Activated CD8-positive, alpha-beta T cell treated with anti-CD3 and anti-CD28 coated beads for 36 hours (primary cell): ENCODE results near the gene LGR4. TPM values are rescaled to one million over a fixed set of nuclear protein-coding genes. Genes with fewer than 3 reads are reported as not detected.
"Not testable (repeated sequence)": the region's sequence is repeated elsewhere in the genome, so short reads cannot be mapped to it uniquely, and the experiment has no call there.

ENCODE experiments used
- ATAC-seq: fragments of 200-7000 bp; cut with Tn5 transposase; one replicate; pipeline ENCODE4 v1.10.0; 2021; ENCODE audit warnings: mild to moderate bottlenecking, moderate library complexity
- CTCF ChIA-PET: fragments of 350-600 bp; sonication (Branson Sonifier 250); formaldehyde crosslinking; loops from one replicate; lab custom pipeline; 2021; ENCODE audit warnings: antibody characterized with exemption; lab: Charles Lee
- POLR2A ChIA-PET: fragments of 350-600 bp; sonication (Branson Sonifier 250); formaldehyde crosslinking; loops from one replicate; lab custom pipeline; 2021; ENCODE audit warnings: antibody characterized with exemption; lab: Charles Lee
- DNase-seq: peaks from one replicate; pipeline ENCODE4 v3.0.0-alpha.2; 2020
- H3K27ac Mint-ChIP-seq: one replicate; pipeline ENCODE4 v1.8.0; 2021; ENCODE audit warnings: mild to moderate bottlenecking, mixed read lengths
- H3K27me3 Mint-ChIP-seq: one replicate; pipeline ENCODE4 v1.8.0; 2021; ENCODE audit warnings: mixed read lengths
- H3K36me3 Mint-ChIP-seq: one replicate; pipeline ENCODE4 v1.8.0; 2021; ENCODE audit warnings: low read depth, mixed read lengths
- H3K4me1 Mint-ChIP-seq: one replicate; pipeline ENCODE4 v1.8.0; 2021; ENCODE audit warnings: low read depth, mixed read lengths
- H3K4me3 Mint-ChIP-seq: one replicate; pipeline ENCODE4 v1.8.0; 2021; ENCODE audit warnings: mild to moderate bottlenecking, moderate library complexity, mixed read lengths
- H3K9me3 Mint-ChIP-seq: one replicate; pipeline ENCODE4 v1.8.0; 2021; ENCODE audit warnings: mixed read lengths
- CTCF ChIP-seq: fragments of 200-600 bp; IDR thresholded peaks from one replicate; pipeline ENCODE4 v1.8.0; 2022; ENCODE audit warnings: antibody characterized with exemption, mild to moderate bottlenecking
- intact Hi-C: fragments of 100-400 bp; cut with micrococcal nuclease; formaldehyde crosslinking; loops from one replicate; pipeline ENCODE4 v1.10.0; 2022
- total RNA-seq, 2 experiments: library from RNA; stranded (reverse); gene quantifications; one replicate each; pipeline ENCODE4 v1.2.3, GENCODE V29; 2021

LGR4 gene
- under 1 TPM in 1 of 2 experiments, not detected in 1; 0.09 TPM for total RNA-seq

GRCh38 chr11:27472398-27473016 lies at the start of gene LGR4:
LGR4 (minus strand) TSS chr11:27472790; CDS start chr11:27472302, 488 bp downstream.
- TF ChIP-seq CTCF = no peak
- no peak within 1 kb of the TSS for H3K27ac Mint-ChIP-seq
- DNase-seq (peak; percentile 69), ATAC-seq (peak; percentile 85)
- H3K4me3 Mint-ChIP-seq = peak within 1 kb of the TSS; percentile 87
- H3K36me3 Mint-ChIP-seq = no peaks in the 10 kb centered on the region
- ChIA-PET CTCF (interaction anchor here (1.0 to 1.2 kb wide), 2 partner anchors 14 to 25 kb away, joined by 3 to 5 read pairs; no protein-coding TSS in a partner anchor), POLR2A (no interaction called here)
- peaks cover 20% of the 10 kb centered on the region for H3K27me3 Mint-ChIP-seq
- H3K9me3 Mint-ChIP-seq = no peaks in the 10 kb centered on the region
- intact Hi-C loops = loop anchor here (10.0 kb wide), 1 partner anchor 108 kb away; the partner anchor contains the start of gene CCDC34
- peaks cover 13% of the 10 kb centered on the region for H3K4me1 Mint-ChIP-seq

GRCh38 chr11:27520226-27520625 lies 47.6 kb upstream of the LGR4 start:
- Mint-ChIP-seq H3K27me3 (no peaks in the 10 kb centered on the region), H3K4me3 (no peak overlapping the region), H3K36me3 (no peaks in the 10 kb centered on the region), H3K9me3 (peaks cover 2% of the 10 kb centered on the region), H3K4me1 (no peaks in the 10 kb centered on the region), H3K27ac (no peak overlapping the region)
- ATAC-seq (no peak), DNase-seq (no peak)
- TF ChIP-seq CTCF = no peak
- ChIA-PET CTCF (no interaction called here), POLR2A (no interaction called here)
- intact Hi-C loops = no loop called here

- ChIA-PET CTCF (no interaction called here), POLR2A (no interaction called here)
- ATAC-seq = no peak
- no peak overlapping the region for H3K27ac Mint-ChIP-seq
- intact Hi-C loops = no loop called here
- no peaks in the 10 kb centered on the region for H3K27me3 Mint-ChIP-seq
- H3K4me3 Mint-ChIP-seq = no peak overlapping the region
- TF ChIP-seq CTCF = no peak
- peaks cover 3% of the 10 kb centered on the region for H3K9me3 Mint-ChIP-seq
- H3K4me1 Mint-ChIP-seq = no peaks in the 10 kb centered on the region
- H3K36me3 Mint-ChIP-seq = peaks cover 4% of the 10 kb centered on the region
- DNase-seq = no peak
Measured at GRCh38 chr11:27518518-27518917, 45.9 kb upstream of the LGR4 start.

- POLR2A ChIA-PET, H3K27ac Mint-ChIP-seq, DNase-seq, intact Hi-C loops, H3K4me3 Mint-ChIP-seq, CTCF ChIA-PET, H3K4me1 Mint-ChIP-seq, H3K36me3 Mint-ChIP-seq, H3K27me3 Mint-ChIP-seq, ATAC-seq, H3K9me3 Mint-ChIP-seq: not testable (repeated sequence)
Measured at GRCh38 chr11:27517490-27517889, 44.9 kb upstream of the LGR4 start.

GRCh38 chr11:27514558-27514957 lies 42.0 kb upstream of the LGR4 start:
- TF ChIP-seq CTCF = no peak
- intact Hi-C loops = no loop called here
- CTCF ChIA-PET = interaction anchor here (1.1 kb wide), 1 partner anchor 15 kb away, joined by 4 read pairs; no protein-coding TSS in a partner anchor
- no peaks in the 10 kb centered on the region for H3K4me1 Mint-ChIP-seq
- no peak overlapping the region for H3K27ac Mint-ChIP-seq
- no peaks in the 10 kb centered on the region for H3K27me3 Mint-ChIP-seq
- POLR2A ChIA-PET = no interaction called here
- no peak for ATAC-seq
- DNase-seq = no peak
- H3K9me3 Mint-ChIP-seq = peaks cover 3% of the 10 kb centered on the region
- peaks cover 9% of the 10 kb centered on the region for H3K36me3 Mint-ChIP-seq
- no peak overlapping the region for H3K4me3 Mint-ChIP-seq
